K562 (cell line): ENCODE data around the gene BEND6. TPM values are rescaled to one million over a fixed set of nuclear protein-coding genes. Genes with fewer than 3 reads are reported as not detected.
"Not testable (repeated sequence)": the region's sequence is repeated elsewhere in the genome, so short reads cannot be mapped to it uniquely, and the experiment has no call there.

Source experiments
- EP400 ChIP-seq: fragments of 450-650 bp; IDR thresholded peaks from 2 replicates; pipeline ENCODE4 v1.6.1; 2017; ENCODE audit warnings: antibody characterized with exemption, mild to moderate bottlenecking, moderate library complexity
- TARDBP ChIP-seq: fragments of 450-650 bp; IDR thresholded peaks from 2 replicates; pipeline ENCODE4 v1.6.1; 2016
- polyA plus RNA-seq, 8 experiments: library from polyadenylated mRNA; depleted of rRNA in 4 of 8; stranded (reverse) in 5 of 8; unstranded in 3 of 8; fragments of >200 nt; fragmentation: Nextera tagmentation in 2 of 8; fragmentation: Illumina TruSeq in 1 of 8; extraction: Ambion mirVana in 2 of 8; extraction: Trizol in 1 of 8; gene quantifications; 2 replicates each; pipeline versions ENCODE4 v1.2.1 to v1.2.3, GENCODE V29; 2011 to 2014; ENCODE audit warnings: inconsistent platforms in 1 of 8, missing spikeins in 1 of 8
- total RNA-seq, 7 experiments: library from RNA; depleted of rRNA in 6 of 7; stranded (reverse); fragments of >200 nt in 6 of 7; fragmentation: Illumina TruSeq in 2 of 7; extraction: Trizol in 2 of 7; gene quantifications; 2 replicates each; pipeline versions ENCODE4 v1.2.1 to v1.2.3, GENCODE V29; 2011 to 2021; ENCODE audit warnings: low replicate concordance in 1 of 7
- TF ChIP-seq, protein P1 (sequence below): fragments of 250-450 bp; sonication (Bioruptor Pico); IDR thresholded peaks from 2 replicates; pipeline ENCODE4 v1.4.0; 2020; ENCODE audit warnings: mild to moderate bottlenecking
- TF ChIP-seq, protein P2 (sequence below): fragments of 450-650 bp; IDR thresholded peaks from 2 replicates; pipeline ENCODE4 v1.6.1; 2017; ENCODE audit warnings: antibody characterized with exemption, mild to moderate bottlenecking
- TF ChIP-seq, protein P3 (sequence below), 2 experiments: fragments of 450-650 bp in 1 of 2; sonication (generic) in 1 of 2; formaldehyde crosslinking in 1 of 2; IDR thresholded peaks; 2 replicates each; pipeline versions ENCODE4 v1.7.1 to v1.9.0; 2016 to 2022; ENCODE audit warnings: inconsistent platforms in 1 of 2, mild to moderate bottlenecking in 1 of 2, missing genetic modification reagents in 1 of 2
- TF ChIP-seq, protein P4 (sequence below), 2 experiments: fragments of 200-800 bp in 1 of 2; sonication (Bioruptor generic) in 1 of 2; sonication (generic) in 1 of 2; formaldehyde crosslinking in 1 of 2; IDR thresholded peaks in 1 of 2; conservative IDR thresholded peaks in 1 of 2; 2 replicates each; pipeline versions ENCODE4 v1.5.0 to v1.6.1; 2016 to 2020; ENCODE audit warnings: missing compliant biosample characterization in 1 of 2, missing genetic modification characterization in 1 of 2, missing genetic modification reagents in 1 of 2

BEND6 gene
- total and polyA plus RNA-seq, 9 of the 15 experiments (the other 6 are each of a cell fraction or from before 2014, with no cell fraction given): 0.37 to 4.0 (median 1.1) TPM

DNA sequence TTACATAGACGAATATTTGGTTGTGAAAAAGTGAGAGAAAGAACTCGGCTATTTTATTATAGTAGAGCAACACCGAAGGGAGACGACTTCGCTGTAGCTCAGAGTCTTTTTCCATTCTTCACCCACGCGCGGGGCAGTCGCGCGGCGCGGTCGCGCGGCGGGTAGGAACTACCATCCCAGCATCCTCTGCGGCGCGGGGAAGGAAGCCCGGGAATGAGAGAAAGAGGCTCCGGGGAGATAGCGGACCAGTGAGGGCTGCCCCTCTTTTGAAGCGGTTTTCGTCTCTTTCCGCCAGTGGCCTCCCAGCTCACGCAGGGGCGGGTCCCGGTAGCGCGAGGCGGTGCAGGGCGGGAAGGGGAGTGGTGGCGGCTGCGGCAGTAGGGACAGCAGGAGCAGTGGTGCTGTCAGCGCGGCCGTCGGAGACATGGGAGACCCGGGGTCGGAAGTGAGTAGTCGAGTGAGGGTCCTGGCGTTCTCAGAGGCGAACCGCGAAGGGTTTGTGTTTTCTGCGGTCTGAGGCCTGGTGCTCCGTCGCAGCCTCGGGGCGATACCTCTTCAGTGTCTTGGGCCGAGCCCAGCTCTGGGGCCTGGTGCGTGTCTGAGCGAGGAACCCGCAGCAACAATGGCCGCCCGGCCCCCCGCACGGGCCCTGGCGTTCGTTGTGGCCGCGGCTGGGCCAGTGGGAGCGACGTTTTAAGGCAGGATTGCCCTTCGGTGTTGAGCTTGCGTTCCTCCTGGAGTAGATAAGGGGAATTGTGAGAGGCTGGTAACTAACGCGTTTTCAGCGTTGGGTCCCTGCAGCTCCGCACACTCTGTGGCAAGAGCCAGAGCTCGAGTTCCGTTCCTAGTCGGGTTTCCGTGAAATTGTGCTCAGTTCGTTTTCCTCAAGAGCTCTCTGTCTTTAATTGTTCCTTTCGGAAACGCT lies 91.7 kb downstream of the BEND6 start, which contains the start of gene KIAA1586 (continued):
- TF ChIP-seq, protein P1, sequence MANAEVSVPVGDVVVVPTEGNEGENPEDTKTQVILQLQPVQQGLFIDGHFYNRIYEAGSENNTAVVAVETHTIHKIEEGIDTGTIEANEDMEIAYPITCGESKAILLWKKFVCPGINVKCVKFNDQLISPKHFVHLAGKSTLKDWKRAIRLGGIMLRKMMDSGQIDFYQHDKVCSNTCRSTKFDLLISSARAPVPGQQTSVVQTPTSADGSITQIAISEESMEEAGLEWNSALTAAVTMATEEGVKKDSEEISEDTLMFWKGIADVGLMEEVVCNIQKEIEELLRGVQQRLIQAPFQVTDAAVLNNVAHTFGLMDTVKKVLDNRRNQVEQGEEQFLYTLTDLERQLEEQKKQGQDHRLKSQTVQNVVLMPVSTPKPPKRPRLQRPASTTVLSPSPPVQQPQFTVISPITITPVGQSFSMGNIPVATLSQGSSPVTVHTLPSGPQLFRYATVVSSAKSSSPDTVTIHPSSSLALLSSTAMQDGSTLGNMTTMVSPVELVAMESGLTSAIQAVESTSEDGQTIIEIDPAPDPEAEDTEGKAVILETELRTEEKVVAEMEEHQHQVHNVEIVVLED: peak; percentile 48; the same call in 1 of the 2 replicates
- TF ChIP-seq, protein P2, sequence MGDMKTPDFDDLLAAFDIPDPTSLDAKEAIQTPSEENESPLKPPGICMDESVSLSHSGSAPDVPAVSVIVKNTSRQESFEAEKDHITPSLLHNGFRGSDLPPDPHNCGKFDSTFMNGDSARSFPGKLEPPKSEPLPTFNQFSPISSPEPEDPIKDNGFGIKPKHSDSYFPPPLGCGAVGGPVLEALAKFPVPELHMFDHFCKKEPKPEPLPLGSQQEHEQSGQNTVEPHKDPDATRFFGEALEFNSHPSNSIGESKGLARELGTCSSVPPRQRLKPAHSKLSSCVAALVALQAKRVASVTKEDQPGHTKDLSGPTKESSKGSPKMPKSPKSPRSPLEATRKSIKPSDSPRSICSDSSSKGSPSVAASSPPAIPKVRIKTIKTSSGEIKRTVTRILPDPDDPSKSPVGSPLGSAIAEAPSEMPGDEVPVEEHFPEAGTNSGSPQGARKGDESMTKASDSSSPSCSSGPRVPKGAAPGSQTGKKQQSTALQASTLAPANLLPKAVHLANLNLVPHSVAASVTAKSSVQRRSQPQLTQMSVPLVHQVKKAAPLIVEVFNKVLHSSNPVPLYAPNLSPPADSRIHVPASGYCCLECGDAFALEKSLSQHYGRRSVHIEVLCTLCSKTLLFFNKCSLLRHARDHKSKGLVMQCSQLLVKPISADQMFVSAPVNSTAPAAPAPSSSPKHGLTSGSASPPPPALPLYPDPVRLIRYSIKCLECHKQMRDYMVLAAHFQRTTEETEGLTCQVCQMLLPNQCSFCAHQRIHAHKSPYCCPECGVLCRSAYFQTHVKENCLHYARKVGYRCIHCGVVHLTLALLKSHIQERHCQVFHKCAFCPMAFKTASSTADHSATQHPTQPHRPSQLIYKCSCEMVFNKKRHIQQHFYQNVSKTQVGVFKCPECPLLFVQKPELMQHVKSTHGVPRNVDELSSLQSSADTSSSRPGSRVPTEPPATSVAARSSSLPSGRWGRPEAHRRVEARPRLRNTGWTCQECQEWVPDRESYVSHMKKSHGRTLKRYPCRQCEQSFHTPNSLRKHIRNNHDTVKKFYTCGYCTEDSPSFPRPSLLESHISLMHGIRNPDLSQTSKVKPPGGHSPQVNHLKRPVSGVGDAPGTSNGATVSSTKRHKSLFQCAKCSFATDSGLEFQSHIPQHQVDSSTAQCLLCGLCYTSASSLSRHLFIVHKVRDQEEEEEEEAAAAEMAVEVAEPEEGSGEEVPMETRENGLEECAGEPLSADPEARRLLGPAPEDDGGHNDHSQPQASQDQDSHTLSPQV: peak; percentile 89
- TF ChIP-seq EP400 (peak; percentile 82), TARDBP (peak; percentile 91; the same call in 1 of the 2 replicates)
- TF ChIP-seq, protein P3, sequence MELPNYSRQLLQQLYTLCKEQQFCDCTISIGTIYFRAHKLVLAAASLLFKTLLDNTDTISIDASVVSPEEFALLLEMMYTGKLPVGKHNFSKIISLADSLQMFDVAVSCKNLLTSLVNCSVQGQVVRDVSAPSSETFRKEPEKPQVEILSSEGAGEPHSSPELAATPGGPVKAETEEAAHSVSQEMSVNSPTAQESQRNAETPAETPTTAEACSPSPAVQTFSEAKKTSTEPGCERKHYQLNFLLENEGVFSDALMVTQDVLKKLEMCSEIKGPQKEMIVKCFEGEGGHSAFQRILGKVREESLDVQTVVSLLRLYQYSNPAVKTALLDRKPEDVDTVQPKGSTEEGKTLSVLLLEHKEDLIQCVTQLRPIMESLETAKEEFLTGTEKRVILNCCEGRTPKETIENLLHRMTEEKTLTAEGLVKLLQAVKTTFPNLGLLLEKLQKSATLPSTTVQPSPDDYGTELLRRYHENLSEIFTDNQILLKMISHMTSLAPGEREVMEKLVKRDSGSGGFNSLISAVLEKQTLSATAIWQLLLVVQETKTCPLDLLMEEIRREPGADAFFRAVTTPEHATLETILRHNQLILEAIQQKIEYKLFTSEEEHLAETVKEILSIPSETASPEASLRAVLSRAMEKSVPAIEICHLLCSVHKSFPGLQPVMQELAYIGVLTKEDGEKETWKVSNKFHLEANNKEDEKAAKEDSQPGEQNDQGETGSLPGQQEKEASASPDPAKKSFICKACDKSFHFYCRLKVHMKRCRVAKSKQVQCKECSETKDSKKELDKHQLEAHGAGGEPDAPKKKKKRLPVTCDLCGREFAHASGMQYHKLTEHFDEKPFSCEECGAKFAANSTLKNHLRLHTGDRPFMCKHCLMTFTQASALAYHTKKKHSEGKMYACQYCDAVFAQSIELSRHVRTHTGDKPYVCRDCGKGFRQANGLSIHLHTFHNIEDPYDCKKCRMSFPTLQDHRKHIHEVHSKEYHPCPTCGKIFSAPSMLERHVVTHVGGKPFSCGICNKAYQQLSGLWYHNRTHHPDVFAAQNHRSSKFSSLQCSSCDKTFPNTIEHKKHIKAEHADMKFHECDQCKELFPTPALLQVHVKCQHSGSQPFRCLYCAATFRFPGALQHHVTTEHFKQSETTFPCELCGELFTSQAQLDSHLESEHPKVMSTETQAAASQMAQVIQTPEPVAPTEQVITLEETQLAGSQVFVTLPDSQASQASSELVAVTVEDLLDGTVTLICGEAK (IDR thresholded peaks at IDR 0.05): peak; percentile 70
- TF ChIP-seq, protein P3 (CRISPR knock-in tag; IDR thresholded peaks at IDR 0.05): not testable (repeated sequence)
- TF ChIP-seq, protein P4, sequence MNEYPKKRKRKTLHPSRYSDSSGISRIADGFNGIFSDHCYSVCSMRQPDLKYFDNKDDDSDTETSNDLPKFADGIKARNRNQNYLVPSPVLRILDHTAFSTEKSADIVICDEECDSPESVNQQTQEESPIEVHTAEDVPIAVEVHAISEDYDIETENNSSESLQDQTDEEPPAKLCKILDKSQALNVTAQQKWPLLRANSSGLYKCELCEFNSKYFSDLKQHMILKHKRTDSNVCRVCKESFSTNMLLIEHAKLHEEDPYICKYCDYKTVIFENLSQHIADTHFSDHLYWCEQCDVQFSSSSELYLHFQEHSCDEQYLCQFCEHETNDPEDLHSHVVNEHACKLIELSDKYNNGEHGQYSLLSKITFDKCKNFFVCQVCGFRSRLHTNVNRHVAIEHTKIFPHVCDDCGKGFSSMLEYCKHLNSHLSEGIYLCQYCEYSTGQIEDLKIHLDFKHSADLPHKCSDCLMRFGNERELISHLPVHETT (CRISPR knock-in tag; conservative IDR thresholded peaks at IDR 0.05 in 1 of 2, IDR thresholded peaks at IDR 0.05 in 1 of 2): peak in 1 of 2 experiments; percentile 63; a peak in 1 of 4 replicates
